ENCODE results near the gene LPIN3.

DNA sequence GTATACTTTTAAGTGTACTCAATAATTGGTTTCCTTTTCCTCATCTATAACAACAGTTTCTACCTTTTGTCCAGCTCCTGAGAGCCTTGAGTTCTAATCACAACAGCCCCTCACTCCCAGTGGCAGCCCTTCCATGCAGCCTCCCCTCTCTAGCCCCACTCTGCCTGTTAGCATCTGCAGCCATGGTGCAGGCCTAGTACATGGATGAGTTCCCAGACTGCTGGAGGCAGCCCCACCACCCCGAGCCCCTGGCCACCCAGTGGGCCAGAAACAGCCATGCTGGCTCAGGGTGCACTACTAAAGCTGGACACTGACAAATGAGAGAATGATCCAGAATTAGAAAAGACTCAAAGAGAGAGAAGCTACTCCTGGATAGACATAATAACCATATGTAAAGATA lies 9.7 kb upstream of the LPIN3 start:
- TF ChIP-seq, protein P1, sequence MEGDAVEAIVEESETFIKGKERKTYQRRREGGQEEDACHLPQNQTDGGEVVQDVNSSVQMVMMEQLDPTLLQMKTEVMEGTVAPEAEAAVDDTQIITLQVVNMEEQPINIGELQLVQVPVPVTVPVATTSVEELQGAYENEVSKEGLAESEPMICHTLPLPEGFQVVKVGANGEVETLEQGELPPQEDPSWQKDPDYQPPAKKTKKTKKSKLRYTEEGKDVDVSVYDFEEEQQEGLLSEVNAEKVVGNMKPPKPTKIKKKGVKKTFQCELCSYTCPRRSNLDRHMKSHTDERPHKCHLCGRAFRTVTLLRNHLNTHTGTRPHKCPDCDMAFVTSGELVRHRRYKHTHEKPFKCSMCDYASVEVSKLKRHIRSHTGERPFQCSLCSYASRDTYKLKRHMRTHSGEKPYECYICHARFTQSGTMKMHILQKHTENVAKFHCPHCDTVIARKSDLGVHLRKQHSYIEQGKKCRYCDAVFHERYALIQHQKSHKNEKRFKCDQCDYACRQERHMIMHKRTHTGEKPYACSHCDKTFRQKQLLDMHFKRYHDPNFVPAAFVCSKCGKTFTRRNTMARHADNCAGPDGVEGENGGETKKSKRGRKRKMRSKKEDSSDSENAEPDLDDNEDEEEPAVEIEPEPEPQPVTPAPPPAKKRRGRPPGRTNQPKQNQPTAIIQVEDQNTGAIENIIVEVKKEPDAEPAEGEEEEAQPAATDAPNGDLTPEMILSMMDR (conservative IDR thresholded peaks at IDR 0.05; ENCODE audit: low read depth, low read length) = no peak
- TF ChIP-seq EZH2 (IDR thresholded peaks at IDR 0.05; ENCODE audit: low read length, unreplicated experiment) = no peak

Measured in PC-3 (cell line).